Measurements from ENCODE around the gene KSR1.

DNA sequence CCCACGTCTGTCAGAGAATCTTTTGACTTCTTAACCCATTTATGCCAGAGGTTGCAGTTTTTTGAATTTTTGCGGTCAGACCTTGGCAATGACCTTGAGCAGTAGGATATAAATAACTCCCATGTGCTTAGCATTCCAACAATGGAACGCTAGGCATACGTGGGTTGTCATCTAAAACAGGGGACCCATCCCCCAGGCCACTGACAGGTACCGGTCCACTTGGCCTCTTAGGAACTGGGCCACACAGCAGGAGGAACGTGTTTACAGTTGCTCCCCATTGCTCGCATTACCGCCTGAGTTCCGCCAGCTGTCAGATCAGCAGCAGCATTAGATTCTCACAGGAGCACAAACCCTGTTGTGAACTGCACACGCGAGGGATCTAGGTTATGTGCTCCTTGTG is 97.9 kb downstream of the KSR1 start:
- TF ChIP-seq POLR2A (IDR thresholded peaks at IDR 0.05) (no peak), EP300 (IDR thresholded peaks at IDR 0.05) (no peak)
- TF ChIP-seq, protein P1, sequence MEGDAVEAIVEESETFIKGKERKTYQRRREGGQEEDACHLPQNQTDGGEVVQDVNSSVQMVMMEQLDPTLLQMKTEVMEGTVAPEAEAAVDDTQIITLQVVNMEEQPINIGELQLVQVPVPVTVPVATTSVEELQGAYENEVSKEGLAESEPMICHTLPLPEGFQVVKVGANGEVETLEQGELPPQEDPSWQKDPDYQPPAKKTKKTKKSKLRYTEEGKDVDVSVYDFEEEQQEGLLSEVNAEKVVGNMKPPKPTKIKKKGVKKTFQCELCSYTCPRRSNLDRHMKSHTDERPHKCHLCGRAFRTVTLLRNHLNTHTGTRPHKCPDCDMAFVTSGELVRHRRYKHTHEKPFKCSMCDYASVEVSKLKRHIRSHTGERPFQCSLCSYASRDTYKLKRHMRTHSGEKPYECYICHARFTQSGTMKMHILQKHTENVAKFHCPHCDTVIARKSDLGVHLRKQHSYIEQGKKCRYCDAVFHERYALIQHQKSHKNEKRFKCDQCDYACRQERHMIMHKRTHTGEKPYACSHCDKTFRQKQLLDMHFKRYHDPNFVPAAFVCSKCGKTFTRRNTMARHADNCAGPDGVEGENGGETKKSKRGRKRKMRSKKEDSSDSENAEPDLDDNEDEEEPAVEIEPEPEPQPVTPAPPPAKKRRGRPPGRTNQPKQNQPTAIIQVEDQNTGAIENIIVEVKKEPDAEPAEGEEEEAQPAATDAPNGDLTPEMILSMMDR (IDR thresholded peaks at IDR 0.05) = no peak
